ENCODE results near the gene OS9.
"Not testable (repeated sequence)": the region's sequence is repeated elsewhere in the genome, so short reads cannot be mapped to it uniquely, and the experiment has no call there.

Gene OS9

DNA sequence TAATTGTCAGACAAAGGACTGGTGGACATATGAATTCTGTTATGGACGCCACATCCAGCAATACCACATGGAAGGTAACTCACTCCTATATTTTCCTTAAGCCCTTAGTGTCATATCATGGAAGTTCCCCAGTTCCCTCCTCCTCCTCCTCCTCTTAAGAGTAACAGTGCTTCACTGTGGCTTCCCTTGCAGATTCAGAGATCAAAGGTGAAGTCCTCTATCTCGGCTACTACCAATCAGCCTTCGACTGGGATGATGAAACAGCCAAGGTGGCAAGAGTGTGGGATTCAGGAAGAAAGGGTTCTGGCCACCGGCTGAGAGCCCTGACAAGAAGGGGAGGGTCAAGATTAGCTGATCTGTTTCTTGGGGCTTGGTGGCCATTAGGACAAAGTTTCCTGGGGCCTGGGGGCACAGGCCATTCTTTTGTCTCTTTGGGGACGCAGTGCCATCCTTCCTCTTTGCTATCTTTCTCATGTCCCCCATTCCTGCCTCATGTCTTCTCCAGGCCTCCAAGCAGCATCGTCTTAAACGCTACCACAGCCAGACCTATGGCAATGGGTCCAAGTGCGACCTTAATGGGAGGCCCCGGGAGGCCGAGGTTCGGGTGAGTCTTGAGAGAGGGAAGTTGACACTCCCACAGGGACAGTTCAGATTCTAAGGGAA, 2.0 kb downstream of the OS9 start:
- DNase-seq: no peak

DNA sequence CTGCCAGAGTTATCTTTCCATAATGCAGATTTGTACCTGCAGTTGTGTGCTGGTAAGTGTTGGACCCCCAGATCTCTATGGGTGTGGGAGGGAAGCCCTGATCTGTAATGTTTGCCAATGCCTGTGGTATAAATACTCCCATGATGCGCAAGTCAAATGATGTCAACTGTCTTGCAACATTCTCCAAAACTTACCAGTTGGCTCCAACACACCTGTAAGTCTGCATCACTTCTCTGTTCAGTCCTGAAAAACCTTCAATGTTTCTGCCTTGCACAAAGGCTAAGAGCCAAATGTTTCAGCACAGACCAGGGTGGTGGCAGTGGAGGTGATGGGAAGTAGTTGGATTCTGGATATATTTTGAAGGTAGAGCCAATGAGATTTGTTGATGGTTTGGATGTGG, 3.1 kb downstream of the OS9 start:
- DNase-seq: no peak

DNA sequence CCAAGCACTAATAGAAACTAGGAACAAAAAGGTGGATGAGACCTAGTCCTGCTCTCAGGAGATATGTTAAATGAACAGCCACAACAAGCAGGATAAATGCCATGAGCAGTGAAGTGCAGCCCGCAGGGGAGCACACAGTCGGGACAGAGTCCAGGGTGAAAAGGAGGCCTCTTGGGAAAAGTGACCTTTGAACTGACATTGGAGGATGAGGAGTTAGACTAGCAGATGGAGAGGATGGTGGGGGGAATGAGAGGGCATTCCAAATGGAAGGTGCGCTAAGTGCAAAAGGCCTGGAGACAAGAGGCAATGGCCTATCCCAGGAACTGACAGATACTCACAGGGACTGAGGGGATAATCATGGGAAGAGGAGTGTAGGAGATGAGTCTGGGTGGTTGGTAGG, 4.5 kb downstream of the OS9 start:
- no peak for DNase-seq

DNA sequence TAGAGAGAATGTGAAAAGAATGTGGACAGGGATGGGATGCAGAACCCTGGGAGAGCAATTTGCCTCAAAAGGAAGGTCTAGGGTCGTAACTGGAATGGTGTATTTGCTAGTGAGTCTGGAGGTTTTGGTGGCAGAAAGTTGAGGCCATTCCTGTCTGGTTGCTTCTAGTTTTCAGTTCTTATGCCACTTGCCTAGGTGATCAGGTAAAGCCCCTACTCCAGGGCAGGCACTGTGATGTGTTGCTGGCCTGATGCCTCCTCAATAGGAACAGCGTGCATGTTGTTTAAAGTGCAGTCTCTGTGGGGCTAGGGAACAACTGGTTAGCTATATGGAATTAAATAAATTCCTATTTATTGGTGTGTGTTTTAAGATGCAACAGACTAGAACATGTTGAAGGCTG, 6.4 kb downstream of the OS9 start:
- no peak for DNase-seq

DNA sequence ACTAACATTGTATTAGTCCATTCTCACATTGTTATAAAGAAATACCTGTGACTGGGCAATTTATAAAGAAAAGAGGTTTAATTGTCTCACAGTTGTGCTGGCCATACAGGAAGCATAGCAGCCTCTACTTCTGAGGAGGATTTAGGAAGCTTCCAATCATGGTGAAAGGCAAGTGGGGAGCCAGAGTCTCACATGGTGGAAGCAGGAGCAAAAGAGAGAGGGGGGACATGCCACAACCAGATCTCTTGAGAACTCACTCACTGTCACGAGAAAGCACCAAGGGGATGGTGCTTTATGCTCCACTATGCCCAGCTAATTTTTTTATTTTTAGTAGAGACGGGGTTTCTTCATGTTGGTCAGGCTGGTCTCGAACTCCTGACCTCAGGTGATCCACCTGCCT, 13.3 kb downstream of the OS9 start:
- DNase-seq: no peak

DNA sequence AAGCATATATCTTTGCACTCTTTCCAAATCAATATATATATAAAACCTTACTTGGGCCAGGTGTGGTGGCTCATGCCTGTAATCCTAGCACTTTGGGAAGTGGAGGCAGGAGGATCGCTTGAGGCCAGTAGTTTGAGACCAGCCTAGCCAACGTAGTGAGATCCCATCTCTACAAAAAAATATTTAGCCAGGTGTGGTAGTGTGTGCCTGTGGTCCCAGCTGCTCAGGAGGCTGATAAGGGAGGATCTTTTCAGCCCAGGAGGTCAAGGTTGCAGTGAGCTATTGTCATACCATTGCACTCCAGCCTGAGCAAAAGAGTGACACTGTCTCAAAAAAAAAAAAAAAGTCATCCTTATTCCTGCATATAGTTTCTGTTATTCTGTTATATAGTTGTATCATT, 14.4 kb downstream of the OS9 start:
- DNase-seq: no peak

DNA sequence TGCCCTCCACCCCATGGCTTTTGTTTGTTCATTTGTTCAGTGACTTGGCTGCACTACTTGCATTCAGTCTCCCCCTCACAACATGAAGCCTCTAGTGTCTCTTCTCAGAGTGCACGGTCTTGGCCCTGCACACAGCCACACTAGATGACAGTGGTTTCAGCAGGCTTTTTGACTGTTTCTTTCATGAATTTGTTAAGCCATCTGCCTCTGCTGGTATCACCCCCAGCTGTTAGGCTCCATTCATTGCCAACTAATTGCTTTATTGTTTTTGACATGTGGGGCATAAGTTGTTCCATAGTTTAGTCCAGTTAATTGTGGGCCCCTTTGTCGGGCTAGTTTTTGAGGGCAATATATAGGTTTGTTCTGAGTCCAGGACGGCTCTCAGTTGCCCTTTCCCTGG, 18.8 kb downstream of the OS9 start:
- no peak for DNase-seq

DNA sequence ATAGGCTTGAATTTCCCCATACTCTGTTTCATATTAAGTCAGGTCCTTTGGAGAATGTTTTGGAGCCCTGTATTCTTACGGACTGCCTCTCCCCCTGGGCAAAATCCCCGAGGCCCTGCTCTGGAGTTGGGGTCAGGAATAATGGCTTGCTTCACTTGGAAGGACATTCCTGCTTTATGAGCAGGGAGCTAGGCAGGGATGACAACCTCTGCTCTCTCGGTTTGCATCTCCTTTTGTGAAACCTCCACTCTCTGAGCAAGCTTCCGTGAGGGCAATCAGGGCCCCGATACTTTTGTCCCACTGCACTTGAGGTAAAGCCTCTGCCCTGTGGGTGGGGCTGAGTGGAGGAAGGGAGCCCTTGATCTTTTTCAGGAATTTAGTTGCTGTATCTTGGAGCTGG, 19.3 kb downstream of the OS9 start:
- DNase-seq: no peak

DNA sequence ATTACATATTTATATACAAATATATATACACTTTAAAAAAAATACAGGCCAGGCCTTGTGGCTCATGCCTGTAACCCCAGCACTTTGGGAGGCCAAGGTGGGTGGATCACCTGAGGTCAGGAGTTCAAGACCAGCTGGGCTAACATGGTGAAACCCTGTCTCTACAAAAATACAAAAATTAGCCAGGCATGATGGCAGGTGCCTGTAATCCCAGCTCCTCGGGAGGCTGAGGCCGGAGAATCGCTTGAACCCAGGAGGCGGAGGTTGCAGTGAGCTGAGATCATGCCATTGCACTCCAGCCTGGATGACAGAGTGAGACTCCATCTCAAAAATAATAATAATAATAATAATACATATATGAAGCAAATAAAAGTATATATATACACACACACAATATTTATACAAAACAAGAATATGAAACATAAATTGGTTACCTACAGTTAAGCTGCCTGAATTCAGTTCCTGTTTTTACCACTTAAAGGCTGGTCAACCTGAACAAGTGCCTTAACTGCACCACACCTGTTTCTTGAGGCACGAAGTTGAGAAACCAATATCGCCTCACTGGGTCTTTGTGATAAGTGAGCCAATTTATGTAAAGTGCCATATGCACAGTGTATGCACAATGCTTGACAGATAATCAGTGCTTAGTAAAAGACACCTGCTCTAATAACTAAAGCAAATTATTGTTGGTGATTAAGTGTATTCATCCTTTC, 21.3 kb downstream of the OS9 start:
- not testable (repeated sequence) for DNase-seq

DNA sequence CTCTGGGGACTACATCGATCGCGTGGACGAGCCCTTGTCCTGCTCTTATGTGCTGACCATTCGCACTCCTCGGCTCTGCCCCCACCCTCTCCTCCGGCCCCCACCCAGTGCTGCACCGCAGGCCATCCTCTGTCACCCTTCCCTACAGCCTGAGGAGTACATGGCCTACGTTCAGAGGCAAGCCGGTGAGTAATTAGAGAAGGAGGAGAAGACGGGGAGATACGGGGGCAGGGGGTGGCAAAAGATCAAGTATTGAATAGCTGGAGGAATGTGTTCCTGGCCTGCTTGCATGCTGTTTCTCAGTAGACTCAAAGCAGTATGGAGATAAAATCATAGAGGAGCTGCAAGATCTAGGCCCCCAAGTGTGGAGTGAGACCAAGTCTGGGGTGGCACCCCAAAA, 21.9 kb downstream of the OS9 start:
- DNase-seq: no peak

DNA sequence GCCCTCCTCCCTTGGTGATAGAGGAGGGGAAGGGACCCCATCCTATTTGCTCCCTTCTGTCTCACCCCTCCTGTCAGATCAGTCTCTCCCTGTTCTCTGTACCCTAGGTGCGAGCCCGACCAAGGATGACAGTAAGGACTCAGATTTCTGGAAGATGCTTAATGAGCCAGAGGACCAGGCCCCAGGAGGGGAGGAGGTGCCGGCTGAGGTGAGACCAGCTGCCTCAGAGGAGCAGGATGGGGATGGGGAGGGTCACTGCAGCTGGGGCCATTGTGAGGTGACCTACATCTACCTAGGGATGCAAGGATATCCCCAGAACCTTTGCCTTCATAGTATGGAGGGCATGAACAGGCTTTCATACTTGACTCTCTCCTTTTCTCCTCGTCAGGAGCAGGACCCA, 22.4 kb downstream of the OS9 start:
- DNase-seq: no peak

DNA sequence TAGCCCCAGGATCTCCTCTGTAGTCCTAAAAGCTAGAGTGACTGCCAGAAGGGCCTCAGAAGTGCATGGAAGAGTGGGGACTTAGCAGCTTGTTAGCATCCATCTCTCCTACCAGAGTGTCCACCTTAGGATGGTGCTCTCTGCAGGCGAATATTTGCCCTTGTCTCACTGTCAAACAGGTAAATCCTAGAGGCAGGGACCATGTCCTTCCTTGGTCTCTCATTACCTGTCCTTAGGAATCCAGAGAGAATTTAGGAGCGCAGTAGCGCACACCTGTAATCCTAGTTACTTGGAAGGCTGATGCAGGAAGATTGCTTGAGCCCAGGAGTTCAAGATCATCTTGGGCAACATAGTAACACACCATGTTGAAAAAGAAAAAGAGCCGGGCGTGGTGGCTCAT, 23.2 kb downstream of the OS9 start:
- no peak for DNase-seq

DNA sequence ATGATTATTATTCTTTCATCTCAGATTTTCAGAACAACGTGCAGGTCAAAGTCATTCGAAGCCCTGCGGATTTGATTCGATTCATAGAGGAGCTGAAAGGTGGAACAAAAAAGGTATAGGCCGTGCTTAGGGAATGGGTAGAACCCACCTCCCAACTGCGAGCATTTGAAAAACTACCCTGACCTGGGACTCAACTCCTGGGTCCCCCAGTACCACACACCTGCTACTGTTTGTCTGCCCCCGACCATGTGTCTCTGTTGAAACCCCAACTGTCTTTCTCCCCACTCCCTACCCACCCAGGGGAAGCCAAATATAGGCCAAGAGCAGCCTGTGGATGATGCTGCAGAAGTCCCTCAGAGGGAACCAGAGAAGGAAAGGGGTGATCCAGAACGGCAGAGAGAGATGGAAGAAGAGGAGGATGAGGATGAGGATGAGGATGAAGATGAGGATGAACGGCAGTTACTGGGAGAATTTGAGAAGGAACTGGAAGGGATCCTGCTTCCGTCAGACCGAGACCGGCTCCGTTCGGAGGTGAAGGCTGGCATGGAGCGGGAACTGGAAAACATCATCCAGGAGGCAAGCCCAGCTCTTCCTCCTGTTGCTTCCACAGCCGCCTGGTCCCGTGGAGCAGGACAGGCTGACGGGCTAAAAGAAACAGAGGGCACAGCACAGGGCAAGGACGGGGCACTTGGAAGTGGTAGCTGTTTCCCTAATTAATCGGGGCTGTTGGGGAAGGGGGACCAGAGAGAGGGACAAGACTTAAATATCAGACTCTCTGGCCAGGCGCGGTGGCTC, 24.1 kb downstream of the OS9 start:
- no peak for DNase-seq

DNA sequence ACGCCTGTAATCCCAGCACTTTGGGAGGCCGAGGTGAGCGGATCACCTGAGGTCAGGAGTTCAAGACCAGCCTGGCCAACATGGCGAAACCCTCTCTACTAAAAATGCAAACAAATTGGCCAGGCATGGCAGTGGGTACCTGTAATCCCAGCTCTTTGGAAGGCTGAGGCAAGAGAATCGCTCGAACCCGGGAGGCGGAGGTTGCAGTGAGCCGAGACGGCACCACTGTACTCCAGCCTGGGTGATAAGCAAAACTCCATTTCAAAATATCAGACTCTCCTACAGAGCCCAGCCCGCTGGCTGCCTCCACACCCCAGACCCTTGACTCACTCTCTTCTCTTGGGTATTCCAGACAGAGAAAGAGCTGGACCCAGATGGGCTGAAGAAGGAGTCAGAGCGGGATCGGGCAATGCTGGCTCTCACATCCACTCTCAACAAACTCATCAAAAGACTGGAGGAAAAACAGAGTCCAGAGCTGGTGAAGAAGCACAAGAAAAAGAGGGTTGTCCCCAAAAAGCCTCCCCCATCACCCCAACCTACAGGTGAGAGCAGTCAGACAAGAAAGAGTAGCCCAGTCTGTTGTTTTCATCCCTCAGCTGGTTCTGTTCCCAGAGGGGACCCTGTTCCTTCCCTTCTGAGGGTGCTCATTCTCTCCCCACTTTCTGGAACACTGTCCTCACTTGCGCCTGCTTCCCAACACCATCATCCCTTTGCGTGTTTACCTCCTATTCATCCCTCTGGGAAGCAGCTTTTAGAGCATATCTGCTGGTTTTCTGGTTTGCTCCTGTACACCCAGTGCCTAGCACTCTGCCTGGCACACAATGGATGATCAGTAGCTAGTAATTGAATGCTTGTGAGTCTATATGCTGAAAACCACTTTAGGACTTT, 25.0 kb downstream of the OS9 start:
- no peak for DNase-seq

DNA sequence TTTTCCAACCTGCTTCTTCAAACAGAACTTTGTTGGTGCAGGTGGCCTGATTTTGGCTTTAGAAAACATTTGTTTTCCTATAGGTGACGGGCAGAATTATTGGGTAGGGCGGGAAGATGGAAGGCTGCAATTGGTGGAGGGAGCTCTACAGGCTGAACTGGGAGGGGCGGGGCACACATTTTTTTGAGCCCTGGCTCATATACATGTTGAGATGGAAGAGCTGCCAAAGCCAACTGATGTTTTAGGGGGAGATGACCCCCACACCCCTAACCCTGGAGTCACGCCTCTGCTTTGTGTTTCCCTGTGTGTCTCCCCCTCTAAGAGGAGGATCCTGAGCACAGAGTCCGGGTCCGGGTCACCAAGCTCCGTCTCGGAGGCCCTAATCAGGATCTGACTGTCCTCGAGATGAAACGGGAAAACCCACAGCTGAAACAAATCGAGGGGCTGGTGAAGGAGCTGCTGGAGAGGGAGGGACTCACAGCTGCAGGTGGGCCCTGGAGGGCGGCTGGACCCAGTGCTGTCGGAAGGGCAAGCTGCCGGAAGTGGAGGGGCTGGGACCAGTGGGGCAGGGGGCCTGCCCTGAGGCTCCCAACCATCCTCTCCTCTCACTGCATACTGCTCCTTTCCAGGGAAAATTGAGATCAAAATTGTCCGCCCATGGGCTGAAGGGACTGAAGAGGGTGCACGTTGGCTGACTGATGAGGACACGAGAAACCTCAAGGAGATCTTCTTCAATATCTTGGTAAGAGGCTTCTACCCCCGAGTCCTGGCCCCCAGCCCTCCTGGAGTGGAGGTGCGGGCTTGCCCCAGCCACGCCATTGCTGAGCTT, 26.1 kb downstream of the OS9 start:
- DNase-seq: no peak

DNA sequence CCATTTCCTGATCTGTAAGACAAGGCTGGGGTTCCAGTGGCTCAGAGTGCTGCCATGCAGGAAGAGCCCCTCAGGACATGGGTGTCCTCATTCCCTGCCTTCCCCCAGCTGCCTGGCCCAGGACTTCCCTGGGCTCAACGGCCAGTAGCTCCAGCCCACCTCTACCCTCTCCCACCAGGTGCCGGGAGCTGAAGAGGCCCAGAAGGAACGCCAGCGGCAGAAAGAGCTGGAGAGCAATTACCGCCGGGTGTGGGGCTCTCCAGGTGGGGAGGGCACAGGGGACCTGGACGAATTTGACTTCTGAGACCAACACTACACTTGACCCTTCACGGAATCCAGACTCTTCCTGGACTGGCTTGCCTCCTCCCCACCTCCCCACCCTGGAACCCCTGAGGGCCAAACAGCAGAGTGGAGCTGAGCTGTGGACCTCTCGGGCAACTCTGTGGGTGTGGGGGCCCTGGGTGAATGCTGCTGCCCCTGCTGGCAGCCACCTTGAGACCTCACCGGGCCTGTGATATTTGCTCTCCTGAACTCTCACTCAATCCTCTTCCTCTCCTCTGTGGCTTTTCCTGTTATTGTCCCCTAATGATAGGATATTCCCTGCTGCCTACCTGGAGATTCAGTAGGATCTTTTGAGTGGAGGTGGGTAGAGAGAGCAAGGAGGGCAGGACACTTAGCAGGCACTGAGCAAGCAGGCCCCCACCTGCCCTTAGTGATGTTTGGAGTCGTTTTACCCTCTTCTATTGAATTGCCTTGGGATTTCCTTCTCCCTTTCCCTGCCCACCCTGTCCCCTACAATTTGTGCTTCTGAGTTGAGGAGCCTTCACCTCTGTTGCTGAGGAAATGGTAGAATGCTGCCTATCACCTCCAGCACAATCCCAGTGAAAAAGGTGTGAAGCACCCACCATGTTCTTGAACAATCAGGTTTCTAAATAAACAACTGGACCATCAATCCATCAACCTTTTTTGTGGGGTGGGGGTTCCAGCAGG, 27.0 kb downstream of the OS9 start:
- DNase-seq: no peak

DNA sequence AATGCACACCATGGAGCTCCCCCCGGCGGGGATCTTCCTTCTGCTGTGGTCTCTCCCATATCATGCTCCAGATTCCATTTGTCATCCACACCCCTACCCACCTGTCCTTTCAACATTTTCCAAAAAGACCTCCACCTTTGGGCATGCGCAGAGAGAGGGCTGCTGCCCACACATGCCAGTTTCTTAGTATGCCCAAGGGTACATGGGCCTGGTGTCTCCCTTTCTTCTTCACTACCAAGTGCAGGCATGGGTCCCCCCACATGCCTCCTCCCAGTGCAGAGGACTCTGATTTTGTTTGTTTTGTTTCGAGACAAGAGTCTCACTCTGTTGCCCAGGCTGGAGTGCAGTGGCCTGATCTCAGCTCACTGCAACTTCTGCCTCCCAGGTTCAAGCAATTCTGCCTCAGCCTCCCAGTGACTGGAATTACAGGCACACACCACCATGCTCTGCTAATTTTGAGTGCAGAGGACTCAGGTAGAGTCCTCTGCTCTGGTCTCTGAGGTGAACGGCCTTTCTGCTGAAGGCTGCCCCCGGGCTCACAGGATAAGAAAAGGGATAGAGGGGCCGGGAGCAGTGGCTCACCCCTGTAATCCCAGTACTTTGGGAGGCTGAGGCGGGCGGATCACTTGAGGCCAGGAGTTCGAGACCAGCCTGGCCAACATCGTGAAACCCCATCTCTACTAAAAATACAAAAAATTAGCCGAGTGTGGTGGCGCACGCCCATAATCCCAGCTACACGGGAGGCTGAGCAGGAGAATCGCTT, 28.1 kb downstream of the OS9 start:
- not testable (repeated sequence) for DNase-seq

DNA sequence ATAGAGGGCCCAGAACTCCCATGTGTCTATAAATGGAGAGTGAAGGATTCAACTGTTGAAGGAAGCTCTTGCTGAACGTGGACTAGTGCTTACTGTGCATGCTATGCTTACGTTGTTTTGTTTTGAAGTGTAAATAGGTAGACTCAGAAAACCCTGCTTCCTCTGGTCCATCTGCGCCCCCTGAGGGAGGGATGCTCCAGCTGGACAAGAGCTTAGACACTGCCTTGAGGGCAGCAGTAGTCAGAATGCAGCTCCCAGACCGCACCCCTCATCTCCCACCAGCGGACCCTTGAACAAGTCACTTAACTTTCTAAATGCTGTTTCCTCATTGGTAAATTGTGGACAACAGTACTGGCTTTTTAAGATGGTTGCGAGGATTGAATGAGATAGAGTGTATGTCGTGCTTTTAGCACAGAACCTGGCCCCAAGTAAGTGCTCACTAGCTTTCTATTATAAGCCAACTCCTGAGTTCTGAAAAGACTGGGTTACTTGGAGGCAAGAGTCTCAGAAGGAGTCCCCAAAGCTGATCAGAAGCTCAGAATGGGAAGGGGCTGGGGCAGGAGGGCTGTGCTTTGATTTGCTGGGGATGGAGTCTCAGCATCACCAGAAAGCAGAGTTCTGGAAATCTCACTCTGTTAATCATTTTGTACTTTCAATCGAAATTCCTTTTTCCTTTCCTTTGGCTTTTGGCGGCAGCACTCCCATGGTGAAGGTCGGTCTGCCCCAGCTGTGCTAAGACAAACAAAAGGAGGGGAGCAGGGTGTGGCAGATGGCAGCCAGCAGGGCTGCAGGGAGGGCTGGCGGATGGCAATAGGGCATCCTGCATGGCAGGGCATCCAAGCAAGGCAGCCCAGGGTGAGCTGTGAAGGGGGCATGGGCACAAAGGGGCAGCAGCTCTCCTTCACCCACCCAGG, 29.0 kb downstream of the OS9 start:
- DNase-seq: no peak

DNA sequence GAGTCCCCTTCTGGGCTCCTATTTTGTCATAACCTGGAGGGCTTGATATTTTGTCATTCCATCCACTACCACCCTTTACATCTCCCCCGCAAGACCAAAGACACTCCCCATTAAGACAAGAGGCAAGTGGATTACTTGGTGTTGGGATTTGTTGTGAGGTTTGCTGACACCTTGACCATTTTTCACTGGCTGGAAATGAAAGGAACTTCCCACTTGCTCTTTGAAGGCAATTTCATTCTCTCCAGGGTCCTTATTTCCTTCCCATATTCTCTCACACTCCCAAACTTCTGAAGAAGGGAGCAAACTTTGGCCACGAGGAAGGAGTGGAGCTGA, 29.7 kb downstream of the OS9 start:
- no peak for DNase-seq
